ENCODE results near the gene TCF25.

The TCF25 gene

GRCh38 chr16:89883346-89884040, 10.1 kb downstream of the TCF25 start:
- TF ChIP-seq REST (IDR thresholded peaks at IDR 0.05; ENCODE audit: low read depth) (no peak), RAD21 (IDR thresholded peaks at IDR 0.05; ENCODE audit: low read depth) (no peak), TAF1 (IDR thresholded peaks at IDR 0.05; ENCODE audit: low read depth) (no peak), CEBPB (IDR thresholded peaks at IDR 0.05) (no peak), CREB1 (IDR thresholded peaks at IDR 0.05; ENCODE audit: low read depth) (no peak), MAX (IDR thresholded peaks at IDR 0.05) (no peak), TEAD4 (IDR thresholded peaks at IDR 0.05) (no peak), FOXM1 (IDR thresholded peaks at IDR 0.05; ENCODE audit: borderline replicate concordance, low read depth) (no peak), EP300 (IDR thresholded peaks at IDR 0.05; ENCODE audit: borderline replicate concordance) (no peak), ZBTB7A (IDR thresholded peaks at IDR 0.05; ENCODE audit: low read depth) (no peak), USF1 (IDR thresholded peaks at IDR 0.05) (no peak), TCF12 (IDR thresholded peaks at IDR 0.05; ENCODE audit: low read depth) (no peak), NFIC (IDR thresholded peaks at IDR 0.05) (no peak), YY1 (IDR thresholded peaks at IDR 0.05; ENCODE audit: low read depth) (no peak), EGR1 (IDR thresholded peaks at IDR 0.05) (no peak)

- TF ChIP-seq USF1 (IDR thresholded peaks at IDR 0.05) (no peak), FOXM1 (IDR thresholded peaks at IDR 0.05; ENCODE audit: borderline replicate concordance, low read depth) (no peak), TAF1 (IDR thresholded peaks at IDR 0.05; ENCODE audit: low read depth) (no peak), EGR1 (IDR thresholded peaks at IDR 0.05) (no peak), RAD21 (IDR thresholded peaks at IDR 0.05; ENCODE audit: low read depth) (no peak), YY1 (IDR thresholded peaks at IDR 0.05; ENCODE audit: low read depth) (no peak), MAX (IDR thresholded peaks at IDR 0.05) (no peak), EP300 (IDR thresholded peaks at IDR 0.05; ENCODE audit: borderline replicate concordance) (no peak), TEAD4 (IDR thresholded peaks at IDR 0.05) (no peak), NFIC (IDR thresholded peaks at IDR 0.05) (no peak), CEBPB (IDR thresholded peaks at IDR 0.05) (no peak), REST (IDR thresholded peaks at IDR 0.05; ENCODE audit: low read depth) (no peak), ZBTB7A (IDR thresholded peaks at IDR 0.05; ENCODE audit: low read depth) (no peak), TCF12 (IDR thresholded peaks at IDR 0.05; ENCODE audit: low read depth) (no peak), CREB1 (IDR thresholded peaks at IDR 0.05; ENCODE audit: low read depth) (no peak)
These were observed 10.6 kb downstream of the TCF25 start for GRCh38 chr16:89884041-89884421.

GRCh38 chr16:89887243-89887642, 13.9 kb downstream of the TCF25 start:
- TF ChIP-seq MAX (IDR thresholded peaks at IDR 0.05): no peak
- no peak for TF ChIP-seq USF1 (IDR thresholded peaks at IDR 0.05)
- TF ChIP-seq EGR1 (IDR thresholded peaks at IDR 0.05): no peak
- no peak for TF ChIP-seq ZBTB7A (IDR thresholded peaks at IDR 0.05; ENCODE audit: low read depth)
- no peak for TF ChIP-seq CREB1 (IDR thresholded peaks at IDR 0.05; ENCODE audit: low read depth)
- no peak for TF ChIP-seq TCF12 (IDR thresholded peaks at IDR 0.05; ENCODE audit: low read depth)
- TF ChIP-seq EP300 (IDR thresholded peaks at IDR 0.05; ENCODE audit: borderline replicate concordance): no peak
- no peak for TF ChIP-seq TAF1 (IDR thresholded peaks at IDR 0.05; ENCODE audit: low read depth)
- TF ChIP-seq TEAD4 (IDR thresholded peaks at IDR 0.05): no peak
- no peak for TF ChIP-seq REST (IDR thresholded peaks at IDR 0.05; ENCODE audit: low read depth)
- no peak for TF ChIP-seq NFIC (IDR thresholded peaks at IDR 0.05)
- no peak for TF ChIP-seq FOXM1 (IDR thresholded peaks at IDR 0.05; ENCODE audit: borderline replicate concordance, low read depth)
- no peak for TF ChIP-seq RAD21 (IDR thresholded peaks at IDR 0.05; ENCODE audit: low read depth)
- no peak for TF ChIP-seq YY1 (IDR thresholded peaks at IDR 0.05; ENCODE audit: low read depth)
- TF ChIP-seq CEBPB (IDR thresholded peaks at IDR 0.05): no peak

Data from Ishikawa (cell line).